BLaER1 treated with 17β-estradiol and CSF1 and Interleukin-3, amounts not matched to agents 10 nM and 100 nM (cell line): ENCODE data around the gene TNFRSF6B.
A peak's percentile ranks its signal among the peaks of the same experiment; 100 is the strongest.

Source experiments
- H3K27ac ChIP-seq, 11 experiments: shearing (Covaris generic); formaldehyde crosslinking; 2 replicates each; pipeline ENCODE4 v1.8.1; 2022
- H3K27me3 ChIP-seq, 11 experiments: shearing (Covaris generic); formaldehyde crosslinking; 2 replicates each; pipeline ENCODE4 v1.8.1; 2022
- H3K36me3 ChIP-seq, 11 experiments: shearing (Covaris generic); formaldehyde crosslinking; 2 replicates each; pipeline ENCODE4 v1.8.1; 2022
- H3K4me1 ChIP-seq, 10 experiments: shearing (Covaris generic); formaldehyde crosslinking; 2 replicates each; pipeline ENCODE4 v1.8.1; 2022
- H3K4me2 ChIP-seq, 11 experiments: shearing (Covaris generic); formaldehyde crosslinking; 2 replicates each; pipeline ENCODE4 v1.8.1; 2022
- H3K4me3 ChIP-seq, 10 experiments: shearing (Covaris generic); formaldehyde crosslinking; 2 replicates each; pipeline ENCODE4 v1.8.1; 2022
- H3K9ac ChIP-seq, 11 experiments: shearing (Covaris generic); formaldehyde crosslinking; 2 replicates each; pipeline ENCODE4 v1.8.1; 2022
- H3K9me3 ChIP-seq, 11 experiments: shearing (Covaris generic); formaldehyde crosslinking; replicated peaks in 1 of 11; 2 replicates each; pipeline ENCODE4 v1.8.1; 2022
- H4K20me1 ChIP-seq, 11 experiments: shearing (Covaris generic); formaldehyde crosslinking; 2 replicates each; pipeline ENCODE4 v1.8.1; 2022
- Cebpa-rat ChIP-seq, 11 experiments: shearing (Covaris generic); IDR thresholded peaks; 2 replicates each; pipeline ENCODE4 v1.8.1; 2022

The TNFRSF6B gene

DNA sequence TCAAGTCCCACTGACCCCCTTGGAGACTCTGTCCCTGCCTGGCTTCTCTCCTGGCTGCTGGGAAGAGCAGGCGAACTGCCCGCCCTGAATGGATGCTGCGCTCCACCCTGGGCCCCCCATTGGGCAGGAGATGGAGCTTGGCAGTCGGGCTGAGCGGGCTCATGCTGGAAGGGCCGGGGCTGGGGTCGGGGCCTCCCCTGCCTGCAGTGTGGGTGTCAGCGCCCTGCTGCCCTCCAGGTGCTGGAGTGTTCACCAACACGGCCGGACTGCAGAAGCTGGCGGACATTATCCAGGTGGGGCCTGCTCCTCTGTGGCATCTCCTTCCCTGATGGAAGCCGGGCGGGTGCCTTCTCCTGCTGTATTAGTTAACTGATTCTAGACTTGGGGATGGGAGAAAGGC is 16.0 kb upstream of the TNFRSF6B start:
- no peaks in the 10 kb centered on the region for H3K9me3 ChIP-seq
- TF ChIP-seq Cebpa-rat (IDR thresholded peaks at IDR 0.05), result no peak
- no peaks in the 10 kb centered on the region for H3K27me3 ChIP-seq
- no peak overlapping the region for H3K9ac ChIP-seq
- H3K36me3 ChIP-seq, result peaks cover 29 to 82% (median 56%) of the 10 kb centered on the region in 11 experiments
- H3K27ac ChIP-seq, result no peak overlapping the region
- no peak overlapping the region for H3K4me3 ChIP-seq
- peaks cover 0 to 56% (median 3%) of the 10 kb centered on the region in 11 experiments; a peak in 7 of 22 replicates for H4K20me1 ChIP-seq
- H3K4me2 ChIP-seq, result no peak overlapping the region
- H3K4me1 ChIP-seq, result peaks cover 0 to 36% (median 5%) of the 10 kb centered on the region in 10 experiments; a peak in 9 of 20 replicates

GRCh38 chr20:63680857-63681608 is 15.4 kb upstream of the TNFRSF6B start:
- Histone ChIP-seq H3K27me3 (no peaks in the 10 kb centered on the region), H3K9me3 (no peaks in the 10 kb centered on the region), H3K4me2 (no peak overlapping the region), H3K9ac (0 out of 22 replicates have a peak overlapping the region, but pooled peaks of 1 of the 11 experiments have one; percentile 14), H3K36me3 (peaks cover 23 to 76% (median 50%) of the 10 kb centered on the region in 11 experiments; a peak in 21 of 22 replicates), H3K27ac (no peak overlapping the region), H4K20me1 (peaks cover 0 to 52% (median 3%) of the 10 kb centered on the region in 11 experiments; a peak in 8 of 22 replicates), H3K4me1 (peaks cover 0 to 42% (median 7%) of the 10 kb centered on the region in 10 experiments; a peak in 12 of 20 replicates), H3K4me3 (no peak overlapping the region)
- TF ChIP-seq Cebpa-rat (IDR thresholded peaks at IDR 0.05), result no peak

DNA sequence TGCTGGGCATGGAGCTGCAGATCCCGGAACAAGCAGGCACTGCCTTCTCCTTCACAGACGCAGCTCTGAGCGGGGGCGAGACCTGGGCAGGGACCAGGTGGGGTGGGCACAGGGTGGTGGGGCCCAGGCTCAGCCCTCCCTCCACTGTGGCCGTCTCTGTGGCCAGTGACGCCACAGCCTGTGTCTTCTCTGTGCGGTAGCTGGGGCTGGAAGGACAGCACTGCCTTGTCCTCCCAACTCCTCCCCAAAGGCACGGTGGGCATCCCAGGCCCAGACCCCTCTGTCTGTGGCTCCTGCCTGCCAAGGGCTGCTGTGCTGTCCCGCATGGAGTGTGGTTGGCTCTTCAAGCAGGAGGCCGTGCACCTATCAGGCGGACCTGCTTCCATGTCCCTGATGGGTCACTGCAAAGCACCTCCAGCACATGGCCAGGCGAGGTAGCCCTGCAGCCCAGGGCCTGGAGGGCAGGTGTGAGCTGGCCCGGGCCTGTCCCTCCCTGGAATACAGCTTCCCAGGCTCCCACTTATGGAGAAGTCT is 14.8 kb upstream of the TNFRSF6B start:
- no peaks in the 10 kb centered on the region for H3K27me3 ChIP-seq
- H3K27ac ChIP-seq, result no peak overlapping the region
- H3K36me3 ChIP-seq, result peaks cover 18 to 69% (median 45%) of the 10 kb centered on the region in 11 experiments; a peak in 21 of 22 replicates
- no peak overlapping the region for H3K9ac ChIP-seq
- no peak overlapping the region for H3K4me2 ChIP-seq
- peaks cover 0 to 53% (median 8%) of the 10 kb centered on the region in 11 experiments; a peak in 8 of 22 replicates for H4K20me1 ChIP-seq
- no peak overlapping the region for H3K4me3 ChIP-seq
- peaks cover 5 to 48% (median 13%) of the 10 kb centered on the region in 10 experiments for H3K4me1 ChIP-seq
- TF ChIP-seq Cebpa-rat (IDR thresholded peaks at IDR 0.05), result no peak
- H3K9me3 ChIP-seq, result no peaks in the 10 kb centered on the region

GRCh38 chr20:63682384-63683139 is 13.9 kb upstream of the TNFRSF6B start:
- Histone ChIP-seq H3K4me3 (no peak overlapping the region), H3K4me2 (peak overlapping the region in 5 of 11 experiments; percentile 18 to 79 (median 59); a peak in 9 of 22 replicates), H3K36me3 (peaks cover 11 to 61% (median 38%) of the 10 kb centered on the region in 11 experiments; a peak in 21 of 22 replicates), H3K4me1 (peaks cover 14 to 57% (median 22%) of the 10 kb centered on the region in 10 experiments), H4K20me1 (peaks cover 0 to 53% (median 8%) of the 10 kb centered on the region in 11 experiments; a peak in 8 of 22 replicates), H3K27me3 (no peaks in the 10 kb centered on the region), H3K9ac (peak overlapping the region in 2 of 11 experiments; percentile 24 to 55; a peak in 2 of 22 replicates), H3K27ac (peak overlapping the region in 2 of 11 experiments; percentile 30 to 31; a peak in 3 of 22 replicates), H3K9me3 (no peaks in the 10 kb centered on the region)
- TF ChIP-seq Cebpa-rat (IDR thresholded peaks at IDR 0.05), result no peak

GRCh38 chr20:63685269-63686026 is 11.0 kb upstream of the TNFRSF6B start:
- Histone ChIP-seq H4K20me1 (peaks cover 0 to 39% (median 7%) of the 10 kb centered on the region in 11 experiments; a peak in 9 of 22 replicates), H3K9ac (peak overlapping the region in 3 of 11 experiments; percentile 40 to 65 (median 52); a peak in 3 of 22 replicates), H3K4me3 (no peak overlapping the region), H3K4me1 (peaks cover 14 to 75% (median 30%) of the 10 kb centered on the region in 10 experiments), H3K9me3 (no peaks in the 10 kb centered on the region), H3K27ac (peak overlapping the region in 5 of 11 experiments; percentile 24 to 79 (median 73); a peak in 8 of 22 replicates), H3K27me3 (no peaks in the 10 kb centered on the region), H3K36me3 (peaks cover 0 to 32% (median 14%) of the 10 kb centered on the region in 11 experiments; a peak in 14 of 22 replicates), H3K4me2 (peak overlapping the region in 3 of 11 experiments; percentile 88 to 92 (median 90); a peak in 6 of 22 replicates)
- TF ChIP-seq Cebpa-rat (IDR thresholded peaks at IDR 0.05), result no peak

GRCh38 chr20:63686094-63686491 is 10.4 kb upstream of the TNFRSF6B start:
- peaks cover 0 to 39% (median 13%) of the 10 kb centered on the region in 11 experiments; a peak in 9 of 22 replicates for H4K20me1 ChIP-seq
- H3K9me3 ChIP-seq, result no peaks in the 10 kb centered on the region
- H3K27ac ChIP-seq, result peak overlapping the region in 9 of 11 experiments; percentile 24 to 79 (median 56); a peak in 15 of 22 replicates
- no peak for TF ChIP-seq Cebpa-rat (IDR thresholded peaks at IDR 0.05)
- H3K4me2 ChIP-seq, result peak overlapping the region in 8 of 11 experiments; percentile 65 to 92 (median 82); a peak in 14 of 22 replicates
- H3K4me3 ChIP-seq, result no peak overlapping the region
- H3K4me1 ChIP-seq, result peaks cover 20 to 81% (median 36%) of the 10 kb centered on the region in 10 experiments
- peak overlapping the region in 4 of 11 experiments; percentile 34 to 65 (median 46); a peak in 6 of 22 replicates for H3K9ac ChIP-seq
- H3K27me3 ChIP-seq, result no peaks in the 10 kb centered on the region
- H3K36me3 ChIP-seq, result peaks cover 0 to 26% (median 8%) of the 10 kb centered on the region in 11 experiments; a peak in 11 of 22 replicates

DNA sequence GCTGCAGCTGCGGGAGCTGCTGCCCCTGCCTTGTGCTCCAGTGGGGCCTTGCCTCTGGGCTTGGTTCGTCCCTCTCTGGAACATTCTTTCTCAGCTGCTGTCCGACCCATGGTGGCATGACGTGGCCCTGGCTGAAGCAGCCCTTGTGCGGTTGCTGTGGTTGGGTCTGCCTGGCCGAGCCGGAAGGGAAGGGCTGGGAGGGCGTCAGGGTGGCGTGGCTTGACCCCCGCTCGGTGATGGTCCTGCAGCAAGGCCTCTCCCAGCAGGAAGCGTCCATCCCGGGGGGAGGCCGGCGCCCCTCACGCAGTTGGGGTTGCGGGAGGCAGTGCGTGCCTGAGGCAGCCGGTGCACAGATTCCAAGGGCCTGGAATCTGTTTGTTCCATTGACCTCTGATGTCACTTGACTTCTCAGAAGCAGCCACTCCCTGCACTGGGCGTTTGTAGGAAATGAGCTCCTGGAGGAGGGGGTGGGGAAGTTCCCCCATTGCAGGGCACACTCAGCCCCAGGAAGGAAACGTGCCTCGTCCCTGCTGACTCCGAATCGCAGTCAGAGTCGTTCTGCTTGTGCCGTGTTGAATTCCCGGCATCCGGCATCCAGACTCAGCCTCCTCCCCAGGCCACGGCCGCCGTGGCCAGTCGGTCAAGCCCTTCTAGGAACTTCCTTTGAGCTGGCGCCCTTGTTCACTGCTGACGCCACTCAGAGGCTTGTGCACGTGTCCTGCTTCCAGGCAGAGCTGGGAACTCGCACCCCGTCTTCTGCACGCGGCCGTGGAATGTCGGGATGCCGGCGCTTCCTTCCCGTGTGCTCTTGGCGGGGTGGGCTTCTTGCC is 9.7 kb upstream of the TNFRSF6B start:
- H3K9me3 ChIP-seq, result no peaks in the 10 kb centered on the region
- no peak overlapping the region for H3K4me3 ChIP-seq
- H3K9ac ChIP-seq, result peak overlapping the region in 9 of 11 experiments; percentile 7 to 65 (median 48); a peak in 14 of 22 replicates
- H3K27ac ChIP-seq, result peak overlapping the region; percentile 24 to 79 (median 50); a peak in 20 of 22 replicates
- H3K27me3 ChIP-seq, result no peaks in the 10 kb centered on the region
- H3K4me2 ChIP-seq, result peak overlapping the region; percentile 52 to 92 (median 79)
- peaks cover 0 to 39% (median 13%) of the 10 kb centered on the region in 11 experiments; a peak in 13 of 22 replicates for H4K20me1 ChIP-seq
- H3K36me3 ChIP-seq, result peaks cover 0 to 21% (median 8%) of the 10 kb centered on the region in 11 experiments; a peak in 10 of 22 replicates
- peaks cover 26 to 87% (median 42%) of the 10 kb centered on the region in 10 experiments for H3K4me1 ChIP-seq
- no peak for TF ChIP-seq Cebpa-rat (IDR thresholded peaks at IDR 0.05)
